Hepatocyte (in vitro differentiated cells): Measurements from ENCODE around the gene VTN.

Source experiments
- CTCF ChIP-seq: fragments of 200-600 bp; sonication (generic); IDR thresholded peaks from 2 replicates; pipeline ENCODE4 v1.5.1; 2016; ENCODE audit warnings: antibody characterized with exemption, mild to moderate bottlenecking; ENCODE audit not compliant: poor library complexity
- EZH2 ChIP-seq: fragments of 200-600 bp; sonication (generic); IDR thresholded peaks from 2 replicates; pipeline ENCODE4 v1.6.1; 2016; ENCODE audit warnings: antibody characterized with exemption, mild to moderate bottlenecking, borderline replicate concordance
- EZH2phosphoT487 ChIP-seq: fragments of 200-600 bp; sonication (generic); IDR thresholded peaks from one replicate; pipeline ENCODE4 v1.6.1; 2018; ENCODE audit warnings: antibody characterized with exemption, mild to moderate bottlenecking, low read depth, moderate library complexity; ENCODE audit not compliant: unreplicated experiment, severe bottlenecking

DNA sequence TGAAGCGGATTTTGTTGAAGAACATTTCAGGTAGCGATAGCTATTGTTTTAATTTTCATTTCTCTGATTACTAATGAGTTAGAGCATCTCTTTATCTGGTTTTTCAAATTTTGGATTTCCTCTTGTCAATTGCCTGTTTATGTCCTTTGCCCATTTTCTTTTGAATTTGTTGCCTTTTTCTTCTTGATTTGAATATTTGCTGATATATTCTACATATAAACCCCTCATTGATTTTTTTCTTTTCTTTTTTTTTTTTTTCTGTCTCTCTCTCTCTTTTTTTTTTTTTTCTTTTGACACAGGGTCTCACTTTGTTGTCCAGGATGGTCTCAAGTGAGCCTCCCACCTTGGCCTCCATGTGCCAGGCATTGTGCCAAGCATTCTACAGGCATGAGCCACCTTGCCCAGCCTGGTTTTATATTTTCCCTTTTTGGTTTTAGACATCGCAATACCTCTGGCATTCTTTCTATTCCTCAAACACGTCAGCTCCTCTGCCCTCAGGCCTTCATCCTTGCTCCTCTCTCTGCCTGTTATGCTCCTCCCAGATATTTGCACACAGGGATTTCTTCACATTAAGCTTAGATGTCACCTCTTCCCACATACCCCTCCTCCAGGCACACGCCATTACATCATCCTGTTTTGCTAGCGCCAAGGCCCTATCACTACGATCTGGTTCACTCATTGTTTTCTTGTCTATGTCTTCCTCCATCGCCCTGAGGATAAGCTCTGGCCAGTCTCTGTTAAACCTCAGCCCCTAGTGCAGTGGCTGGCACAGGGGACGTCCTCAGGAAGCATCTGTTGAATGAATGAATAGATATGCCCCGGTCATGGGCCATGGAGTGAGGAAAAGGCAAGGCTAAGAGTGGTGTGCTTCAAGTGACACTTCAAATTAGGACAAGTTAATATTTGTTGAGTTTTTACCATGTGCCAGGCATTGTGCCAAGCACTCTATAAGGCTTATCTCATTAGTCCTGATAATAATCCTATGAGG lies 10.0 kb upstream of the VTN start:
- TF ChIP-seq CTCF, result no peak
- no peak for TF ChIP-seq EZH2
- TF ChIP-seq EZH2phosphoT487, result no peak
